Measurements from ENCODE around the gene SMC5. TPM values are rescaled to one million over a fixed set of nuclear protein-coding genes. Genes with fewer than 3 reads are reported as not detected.

Gene SMC5
- total and polyA plus RNA-seq, 8 donors = 25.5 to 96.0 (median 74.2) TPM

DNA sequence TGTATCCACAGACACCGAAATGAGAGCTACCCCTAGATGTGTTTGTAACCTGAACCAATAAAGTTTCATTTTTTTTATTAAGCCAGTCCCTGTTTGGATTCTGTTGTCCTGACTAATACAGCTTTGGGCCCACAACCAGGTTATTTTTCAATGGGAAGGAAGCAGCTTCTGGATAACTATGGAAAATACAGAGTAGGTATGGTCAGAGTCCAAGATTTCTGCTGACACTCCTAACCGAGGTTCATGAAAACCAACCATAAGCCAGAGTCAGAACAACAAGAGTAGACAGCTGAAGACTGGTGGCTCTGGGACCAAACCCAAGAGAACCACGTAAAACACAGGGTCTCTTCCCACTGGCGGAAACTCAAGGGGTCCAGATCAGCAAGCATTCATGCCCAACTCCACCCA lies 144.8 kb downstream of the SMC5 start:
- H3K4me1 ChIP-seq = peaks cover 23 to 86% of the 10 kb centered on the region in 2 donors

DNA sequence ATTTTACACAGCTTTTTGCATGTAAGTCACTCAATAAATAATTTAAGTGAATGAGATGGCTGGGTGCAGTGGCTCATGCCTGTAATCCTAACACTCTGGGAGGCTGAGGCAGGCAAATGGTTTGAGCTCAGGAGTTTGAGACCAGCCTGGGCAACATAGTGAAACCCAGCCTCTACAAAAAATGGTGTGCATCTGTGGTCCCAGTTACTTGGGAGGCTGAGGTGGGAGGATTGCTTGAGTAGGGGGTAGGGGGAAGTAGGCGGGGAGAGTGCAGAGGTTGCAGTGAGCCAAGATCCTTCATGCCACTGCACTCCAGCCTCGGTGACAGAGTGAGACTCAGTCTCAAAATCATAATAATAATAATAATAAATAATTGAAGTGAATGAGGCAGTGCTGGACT lies 145.5 kb downstream of the SMC5 start:
- TF ChIP-seq, protein P1, sequence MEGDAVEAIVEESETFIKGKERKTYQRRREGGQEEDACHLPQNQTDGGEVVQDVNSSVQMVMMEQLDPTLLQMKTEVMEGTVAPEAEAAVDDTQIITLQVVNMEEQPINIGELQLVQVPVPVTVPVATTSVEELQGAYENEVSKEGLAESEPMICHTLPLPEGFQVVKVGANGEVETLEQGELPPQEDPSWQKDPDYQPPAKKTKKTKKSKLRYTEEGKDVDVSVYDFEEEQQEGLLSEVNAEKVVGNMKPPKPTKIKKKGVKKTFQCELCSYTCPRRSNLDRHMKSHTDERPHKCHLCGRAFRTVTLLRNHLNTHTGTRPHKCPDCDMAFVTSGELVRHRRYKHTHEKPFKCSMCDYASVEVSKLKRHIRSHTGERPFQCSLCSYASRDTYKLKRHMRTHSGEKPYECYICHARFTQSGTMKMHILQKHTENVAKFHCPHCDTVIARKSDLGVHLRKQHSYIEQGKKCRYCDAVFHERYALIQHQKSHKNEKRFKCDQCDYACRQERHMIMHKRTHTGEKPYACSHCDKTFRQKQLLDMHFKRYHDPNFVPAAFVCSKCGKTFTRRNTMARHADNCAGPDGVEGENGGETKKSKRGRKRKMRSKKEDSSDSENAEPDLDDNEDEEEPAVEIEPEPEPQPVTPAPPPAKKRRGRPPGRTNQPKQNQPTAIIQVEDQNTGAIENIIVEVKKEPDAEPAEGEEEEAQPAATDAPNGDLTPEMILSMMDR (IDR thresholded peaks at IDR 0.05) = no peak
- intact Hi-C loops (cut with DNase I) = no loop called here
- Histone ChIP-seq H3K36me3 (no peaks in the 10 kb centered on the region), H3K27ac (peak overlapping the region in 1 of 2 donors; percentile 3), H3K9me3 (no peaks in the 10 kb centered on the region), H3K4me1 (peaks cover 25 to 83% of the 10 kb centered on the region in 2 donors), H3K27me3 (no peaks in the 10 kb centered on the region), H3K4me3 (no peak overlapping the region)
- ATAC-seq (no peak), DNase-seq (no peak)

More for the DNA sequence above, 144.8 kb downstream of the SMC5 start:
- TF ChIP-seq, protein P1 (IDR thresholded peaks at IDR 0.05) = no peak
- no peaks in the 10 kb centered on the region for H3K36me3 ChIP-seq
- no peak overlapping the region for H3K4me3 ChIP-seq
- no peaks in the 10 kb centered on the region for H3K27me3 ChIP-seq
- peak overlapping the region; percentile 3 to 30 for H3K27ac ChIP-seq
- intact Hi-C loops (cut with DNase I) = no loop called here
- no peak for ATAC-seq
- no peaks in the 10 kb centered on the region for H3K9me3 ChIP-seq
- DNase-seq = no peak

Other genes with a start within 250 kb of the SMC5 start
- 10 to 100 TPM; 19.4 to 23.6 TPM for gene MAMDC2, start 215.1 kb upstream of the SMC5 start, total RNA-seq
- 1 to 10 TPM; 6.1 to 8.1 (median 7.1) TPM for gene MAMDC2, start 215.1 kb upstream of the SMC5 start, polyA plus RNA-seq (ENCODE audit: insufficient read length in 6 of 6)
- gene KLF9, start 155.7 kb downstream of the SMC5 start, total RNA-seq = 10 to 100 TPM; 25.2 to 42.0 TPM
- gene KLF9, start 155.7 kb downstream of the SMC5 start, polyA plus RNA-seq (ENCODE audit: insufficient read length in 6 of 6) = 1 to 10 TPM; 2.7 to 6.6 (median 3.0) TPM

All from left lung (tissue), 10 donors.